Prostate gland (tissue), 2 donors: ENCODE measurements around the gene MYOZ2. TPM values are rescaled to one million over a fixed set of nuclear protein-coding genes. Genes with fewer than 3 reads are reported as not detected.
"Not testable (repeated sequence)": the region's sequence is repeated elsewhere in the genome, so short reads cannot be mapped to it uniquely, and the experiment has no call there.

Source experiments
- DNase-seq: peaks from one replicate; pipeline ENCODE4 v3.0.0-alpha.2; 2019; ENCODE audit warnings: low spot score
- H3K27ac ChIP-seq, 2 donors: fragments of 200-600 bp; sonication (generic); 2 replicates each; pipeline ENCODE4 v1.5.1; 2017 to 2019
- H3K27me3 ChIP-seq: fragments of 200-600 bp; sonication (generic); replicated peaks from 2 replicates; pipeline ENCODE4 v1.5.1; 2019; ENCODE audit not compliant: insufficient read depth
- H3K36me3 ChIP-seq, 2 donors: fragments of 200-600 bp; sonication (generic); 1 replicate in 1 of 2; 2 replicates in 1 of 2; pipeline versions ENCODE4 v1.5.1 to v1.8.1; 2017 to 2019
- H3K4me1 ChIP-seq: fragments of 200-600 bp; sonication (generic); replicated peaks from 2 replicates; pipeline ENCODE4 v1.5.1; 2019
- H3K4me3 ChIP-seq, 2 donors: fragments of 200-600 bp; sonication (generic); 2 replicates each; pipeline ENCODE4 v1.5.1; 2017 to 2019
- H3K9me3 ChIP-seq: fragments of 200-600 bp; sonication (generic); 2 replicates; pipeline ENCODE4 v1.5.1; 2017
- CTCF ChIP-seq, 4 experiments: fragments of 200-600 bp in 2 of 4; fragments of 450-650 bp in 2 of 4; sonication (generic) in 2 of 4; IDR thresholded peaks; 1 replicate in 3 of 4; 2 replicates in 1 of 4; pipeline ENCODE4 v1.5.1; 2016 to 2019; ENCODE audit warnings: antibody characterized with exemption in 4 of 4, mild to moderate bottlenecking in 2 of 4, moderate library complexity in 2 of 4
- POLR2A ChIP-seq: fragments of 450-650 bp; IDR thresholded peaks from one replicate; pipeline ENCODE4 v1.6.1; 2016; ENCODE audit warnings: antibody characterized with exemption, mild to moderate bottlenecking
- POLR2AphosphoS5 ChIP-seq: sonication (generic); formaldehyde crosslinking; IDR thresholded peaks from one replicate; pipeline ENCODE4 v1.6.1; 2017; ENCODE audit warnings: antibody characterized with exemption
- WGBS: methylation state at CpG from one replicate; pipeline ENCODE4 v1.1.5; 2018; 5-methylcytosine and 5-hydroxymethylcytosine counted together
- intact Hi-C: fragments of 100-400 bp; cut with DNase I; formaldehyde crosslinking; loops from one replicate; pipeline ENCODE4 v1.14.2; 2022
- total RNA-seq, 2 donors: library from RNA; depleted of rRNA; stranded (reverse); fragments of >200 nt; gene quantifications; one replicate each; pipeline ENCODE4 v1.1.0, GENCODE V29; 2016

Gene MYOZ2
- total RNA-seq, 2 donors from 2014 or later, result 2.1 to 5.5 TPM

DNA sequence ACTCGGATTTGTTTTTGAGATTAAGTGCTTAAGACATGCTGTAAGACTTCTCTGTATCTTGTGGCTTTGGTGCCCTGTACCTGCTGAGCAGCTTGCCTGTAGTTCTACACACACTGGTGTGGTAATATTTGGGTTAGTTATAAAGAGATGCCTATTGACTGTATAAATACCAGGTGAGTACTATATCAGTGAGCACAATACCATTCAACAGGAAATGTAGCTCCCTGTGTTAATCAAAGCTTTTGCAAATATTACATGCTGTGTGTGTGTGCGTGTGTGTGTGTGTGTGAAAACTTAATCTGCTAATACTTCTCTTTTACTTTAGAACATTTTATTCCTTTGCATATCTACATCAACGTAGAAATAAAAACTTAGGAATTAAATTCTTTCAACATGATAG is 30.1 kb downstream of the MYOZ2 start:
- Histone ChIP-seq H3K4me1 (no peaks in the 10 kb centered on the region), H3K4me3 (no peak overlapping the region), H3K27ac (no peak overlapping the region), H3K36me3 (no peaks in the 10 kb centered on the region), H3K27me3 (no peaks in the 10 kb centered on the region), H3K9me3 (no peaks in the 10 kb centered on the region)
- 96% methylated on average over 3 of the region's 3 CpGs for WGBS
- intact Hi-C loops, result no loop called here
- no peak for DNase-seq
- TF ChIP-seq POLR2AphosphoS5 (no peak), CTCF (IDR thresholded peaks at IDR 0.05) (no peak), POLR2A (no peak)

DNA sequence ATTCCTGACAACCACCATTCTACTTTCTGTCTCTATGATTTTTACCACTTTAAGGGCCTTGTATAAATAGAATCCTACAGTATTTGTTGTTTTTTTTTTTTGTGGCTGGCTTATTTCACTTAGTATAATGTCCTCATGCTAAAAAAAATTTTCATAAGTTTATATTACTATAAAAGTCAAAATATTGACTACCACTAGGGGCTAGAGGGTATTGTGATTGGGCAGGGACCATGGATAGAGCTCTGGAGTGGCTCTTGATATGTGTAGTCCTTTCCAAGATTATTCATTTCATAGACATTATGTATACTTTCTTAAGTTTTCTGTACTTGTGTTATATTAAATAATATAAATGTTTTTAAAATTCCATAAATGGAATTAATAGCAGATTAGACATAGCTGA is 34.6 kb downstream of the MYOZ2 start:
- no peak overlapping the region for H3K4me3 ChIP-seq
- no peak for TF ChIP-seq POLR2A
- no peak for TF ChIP-seq CTCF (IDR thresholded peaks at IDR 0.05)
- TF ChIP-seq POLR2AphosphoS5, result no peak
- no peaks in the 10 kb centered on the region for H3K4me1 ChIP-seq
- no peaks in the 10 kb centered on the region for H3K27me3 ChIP-seq
- intact Hi-C loops, result no loop called here
- no peaks in the 10 kb centered on the region for H3K36me3 ChIP-seq
- H3K9me3 ChIP-seq, result no peaks in the 10 kb centered on the region
- DNase-seq, result no peak
- H3K27ac ChIP-seq, result no peak overlapping the region

GRCh38 chr4:119172223-119172622 is 36.6 kb downstream of the MYOZ2 start:
- Histone ChIP-seq H3K4me1 (no peaks in the 10 kb centered on the region), H3K36me3 (no peaks in the 10 kb centered on the region), H3K27me3 (no peaks in the 10 kb centered on the region), H3K9me3 (no peaks in the 10 kb centered on the region), H3K4me3 (no peak overlapping the region), H3K27ac (no peak overlapping the region)
- no peak for TF ChIP-seq POLR2A
- TF ChIP-seq POLR2AphosphoS5, result no peak
- TF ChIP-seq CTCF (IDR thresholded peaks at IDR 0.05), result no peak
- no peak for DNase-seq
- intact Hi-C loops, result no loop called here
- WGBS, result 85% methylated on average over 7 of the region's 7 CpGs

DNA sequence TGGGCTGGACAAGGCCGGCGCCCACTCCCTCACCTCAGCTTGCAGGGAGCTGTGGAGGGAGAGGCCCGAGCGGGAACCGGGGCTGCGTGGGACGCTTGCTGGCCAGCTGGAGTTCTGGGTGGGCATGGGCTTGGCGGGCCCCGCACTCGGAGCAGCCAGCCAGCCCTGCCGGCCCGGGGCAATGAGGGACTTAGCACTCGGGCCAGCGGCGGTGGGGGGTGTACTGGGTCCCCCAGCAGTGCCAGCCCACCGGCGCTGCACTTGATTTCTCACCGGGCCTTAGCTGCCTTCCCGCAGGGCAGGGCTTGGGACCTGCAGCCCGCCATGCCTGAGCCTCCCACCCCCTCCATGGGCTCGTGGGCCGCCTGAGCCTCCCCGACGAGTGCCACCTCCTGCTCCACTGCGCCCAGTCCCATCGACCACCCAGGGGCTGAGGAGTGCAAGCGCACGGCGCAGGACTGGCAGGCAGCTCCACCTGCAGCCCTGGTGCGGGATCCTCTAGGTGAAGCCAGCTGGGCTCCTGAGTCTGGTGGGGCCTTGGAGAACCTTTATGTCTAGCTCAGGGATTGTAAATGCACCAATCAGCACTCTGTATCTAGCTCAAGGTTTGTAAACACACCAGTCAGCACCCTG is 38.2 kb downstream of the MYOZ2 start:
- intact Hi-C loops, H3K4me1 ChIP-seq, H3K4me3 ChIP-seq, H3K27ac ChIP-seq, H3K9me3 ChIP-seq, H3K36me3 ChIP-seq, DNase-seq, H3K27me3 ChIP-seq: not testable (repeated sequence)
- 96% methylated on average over 5 of the region's 30 CpGs for WGBS

- Histone ChIP-seq H3K4me3 (no peak overlapping the region), H3K4me1 (no peaks in the 10 kb centered on the region), H3K9me3 (no peaks in the 10 kb centered on the region), H3K27ac (no peak overlapping the region), H3K36me3 (no peaks in the 10 kb centered on the region), H3K27me3 (no peaks in the 10 kb centered on the region)
- 79% methylated on average over 1 of the region's 1 CpG for WGBS
- no peak for DNase-seq
- intact Hi-C loops, result no loop called here
- TF ChIP-seq CTCF (IDR thresholded peaks at IDR 0.05) (no peak), POLR2AphosphoS5 (no peak), POLR2A (no peak)
These were observed 43.4 kb downstream of the MYOZ2 start for GRCh38 chr4:119179011-119179410.
